ENCODE results near the gene CUL7.

The CUL7 gene

DNA sequence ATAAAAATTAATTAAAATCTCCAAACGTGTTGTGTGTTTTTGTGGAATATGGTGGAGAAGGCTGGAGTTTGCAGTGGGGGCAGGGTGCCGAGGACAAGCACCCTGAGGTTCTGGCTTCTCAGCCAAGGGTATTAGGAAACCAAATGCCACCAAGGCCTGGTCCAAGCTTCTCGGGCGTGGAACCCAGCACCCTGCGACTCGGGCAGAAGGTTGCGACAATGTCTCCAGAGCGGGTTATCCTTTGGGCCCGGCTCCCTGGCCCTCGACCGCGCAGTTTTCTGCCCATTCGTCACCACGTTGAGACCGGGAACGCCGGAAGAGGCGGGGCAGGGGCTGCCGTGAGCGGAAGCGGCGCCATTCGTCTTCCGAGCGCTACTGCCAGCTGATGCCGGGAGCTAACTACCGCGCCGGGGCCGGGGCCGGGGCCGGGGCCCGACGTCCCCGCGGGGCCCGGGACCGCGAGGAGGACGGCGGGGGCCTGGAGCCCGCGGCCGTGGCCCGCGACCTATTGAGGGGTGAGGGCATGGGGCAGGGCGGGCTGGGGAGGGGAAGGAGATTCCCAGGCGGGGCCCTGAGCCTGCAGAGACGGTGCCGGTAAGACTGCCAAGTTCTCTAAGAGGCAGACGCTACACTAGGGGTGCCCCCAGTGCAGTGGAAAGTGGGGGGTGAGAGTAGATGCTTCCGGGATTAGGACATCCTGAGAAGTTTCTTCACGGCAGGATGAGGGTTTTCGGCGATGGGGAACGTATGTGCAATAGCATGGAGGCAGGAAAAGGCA is 32.2 kb downstream of the CUL7 start, which contains the start of gene RRP36:
TSS of gene RRP36 (plus strand) at position 354 of the 778 bp plus-strand sequence. CDS start at position 386, 32 bp downstream.
- TF ChIP-seq ZNF274 (IDR thresholded peaks at IDR 0.05; ENCODE audit: low read depth, low read length) = no peak
- peak within 1 kb of the TSS; percentile 88 for H3K4me3 ChIP-seq (ENCODE audit: low read length)

GRCh38 chr6:43020847-43021246 is 32.8 kb downstream of the CUL7 start:
- TF ChIP-seq ZNF274 (IDR thresholded peaks at IDR 0.05; ENCODE audit: low read depth, low read length) = no peak
- peak overlapping the region; percentile 88; the same call in 1 of the 2 replicates for H3K4me3 ChIP-seq (ENCODE audit: low read length)

GRCh38 chr6:43020052-43020705 is 33.5 kb downstream of the CUL7 start:
- H3K4me3 ChIP-seq (ENCODE audit: low read length) = no peak overlapping the region
- TF ChIP-seq ZNF274 (IDR thresholded peaks at IDR 0.05; ENCODE audit: low read depth, low read length) = no peak

DNA sequence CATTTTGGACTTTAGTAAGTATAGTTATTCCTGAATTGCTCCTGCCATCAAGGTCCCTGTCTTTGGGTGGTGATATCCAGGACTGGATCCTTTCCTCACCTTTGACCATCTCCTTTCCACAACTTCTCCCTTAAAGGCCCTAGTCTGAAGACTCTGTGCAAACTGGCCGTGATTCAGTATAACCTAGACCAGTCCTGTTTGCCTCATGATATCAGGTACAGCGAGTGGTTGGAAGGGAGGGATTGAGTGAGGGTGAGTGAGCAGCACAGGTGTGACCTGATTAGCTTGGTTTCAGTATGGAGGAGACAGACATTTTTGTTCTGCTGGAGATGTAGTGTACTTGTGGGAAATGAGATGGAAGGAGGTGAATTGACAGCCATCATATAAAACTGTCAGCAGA is 34.5 kb downstream of the CUL7 start:
- no peak for TF ChIP-seq ZNF274 (IDR thresholded peaks at IDR 0.05; ENCODE audit: low read depth, low read length)

DNA sequence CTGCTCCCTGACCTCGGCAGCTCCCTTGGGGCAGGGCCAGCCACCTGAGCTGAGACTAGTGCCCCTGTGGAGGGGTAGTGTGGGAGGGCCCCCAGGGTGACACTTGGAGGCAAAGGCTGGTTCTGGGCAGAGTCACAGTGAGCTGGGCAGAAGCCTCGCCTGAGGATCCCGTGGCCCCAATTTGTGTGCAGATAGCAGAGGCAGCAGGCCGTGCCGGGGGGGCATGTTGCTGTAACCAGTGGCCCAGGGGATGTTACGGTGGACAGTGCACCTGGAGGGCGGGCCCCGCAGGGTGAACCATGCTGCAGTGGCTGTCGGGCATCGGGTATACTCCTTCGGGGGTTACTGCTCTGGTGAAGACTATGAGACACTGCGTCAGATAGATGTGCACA is 36.7 kb downstream of the CUL7 start:
- no peak for TF ChIP-seq ZNF274 (IDR thresholded peaks at IDR 0.05; ENCODE audit: low read depth, low read length)
- H3K4me3 ChIP-seq (ENCODE audit: low read length) = no peak overlapping the region

More for the DNA sequence above, 34.5 kb downstream of the CUL7 start:
- H3K4me3 ChIP-seq (ENCODE audit: low read length) = no peak overlapping the region

GRCh38 chr6:43016176-43016942 is 37.3 kb downstream of the CUL7 start:
- no peak for TF ChIP-seq ZNF274 (IDR thresholded peaks at IDR 0.05; ENCODE audit: low read depth, low read length)

DNA sequence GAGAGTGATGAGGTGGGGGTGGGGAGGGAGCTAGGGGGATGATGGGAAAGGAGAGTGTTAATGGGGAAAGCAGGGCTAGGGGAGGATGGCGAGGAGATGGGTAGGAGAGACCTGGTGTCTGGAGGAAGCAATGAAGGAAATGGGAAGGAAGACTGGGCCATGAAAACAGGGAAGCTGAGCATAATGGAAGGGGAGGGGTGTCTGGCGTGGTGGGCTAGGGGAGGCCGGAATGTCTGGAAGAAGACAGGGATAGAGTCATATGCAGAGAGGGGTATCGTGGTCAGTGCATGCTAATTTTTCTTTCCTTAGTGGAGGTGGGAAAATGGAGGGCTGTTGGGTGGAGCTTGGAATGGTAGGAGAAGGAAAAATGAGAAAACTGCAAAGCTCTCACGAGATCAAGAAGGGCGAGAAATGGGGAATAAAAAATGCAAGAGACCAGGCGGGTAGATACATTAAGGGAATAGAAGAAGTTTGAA is 39.2 kb downstream of the CUL7 start:
- peak overlapping the region; percentile 96 for H3K4me3 ChIP-seq (ENCODE audit: low read length)
- TF ChIP-seq ZNF274 (IDR thresholded peaks at IDR 0.05; ENCODE audit: low read depth, low read length) = no peak

More at GRCh38 chr6:43016176-43016942, 37.3 kb downstream of the CUL7 start:
- H3K4me3 ChIP-seq (ENCODE audit: low read length) = no peak overlapping the region

GRCh38 chr6:43013843-43014433 is 39.7 kb downstream of the CUL7 start, which contains the start of the genes KLHDC3 and MEA1:
Gene KLHDC3, plus strand, starts transcription at chr6:43014249. Its CDS starts 2,944 bp downstream, at chr6:43017193.
Gene MEA1, minus strand, starts transcription at chr6:43013946. Its CDS starts 133 bp downstream, at chr6:43013813.
- TF ChIP-seq ZNF274 (IDR thresholded peaks at IDR 0.05; ENCODE audit: low read depth, low read length) = no peak
- peak within 1 kb of the TSS; percentile 96 for H3K4me3 ChIP-seq (ENCODE audit: low read length)

DNA sequence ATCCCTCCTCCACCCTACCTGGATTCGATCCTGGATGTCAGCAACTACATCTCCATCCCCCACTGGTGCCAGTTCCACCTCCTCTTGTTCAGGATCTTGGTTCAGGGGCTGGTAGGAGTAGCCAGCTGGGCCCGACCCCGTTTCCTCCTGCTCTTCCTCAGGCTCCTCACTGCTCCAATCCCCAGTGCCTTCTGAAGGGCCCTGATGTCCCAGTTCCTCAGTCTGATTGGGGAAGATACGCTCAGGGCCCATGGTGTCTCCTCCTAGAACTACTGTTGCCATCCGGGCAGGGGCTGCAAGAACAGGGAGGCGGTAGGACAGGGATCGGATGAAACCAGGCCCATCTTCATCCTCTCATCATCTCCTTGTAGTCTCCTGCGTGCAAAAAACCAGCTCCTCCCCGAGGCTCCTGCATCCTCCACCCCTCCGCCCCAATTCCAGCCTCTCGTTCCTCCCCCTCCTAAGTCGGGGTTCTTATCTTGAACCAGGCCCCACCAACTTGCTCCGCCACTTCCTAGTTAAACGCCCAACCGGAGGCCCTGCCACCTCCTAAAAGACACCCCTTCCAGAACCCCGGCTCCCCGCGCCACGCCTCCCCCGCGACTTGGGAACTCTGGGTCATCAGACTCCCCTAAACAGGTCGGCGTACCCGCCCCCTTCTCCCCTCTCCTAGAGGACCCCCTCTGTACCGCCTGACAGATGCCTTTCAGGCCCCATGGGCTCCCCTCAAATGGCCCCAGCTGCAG is 40.4 kb downstream of the CUL7 start:
- peak overlapping the region; percentile 79 for H3K4me3 ChIP-seq (ENCODE audit: low read length)
- TF ChIP-seq ZNF274 (IDR thresholded peaks at IDR 0.05; ENCODE audit: low read depth, low read length) = no peak

- peak overlapping the region; percentile 79; the same call in 1 of the 2 replicates for H3K4me3 ChIP-seq (ENCODE audit: low read length)
These were observed 41.3 kb downstream of the CUL7 start for GRCh38 chr6:43012364-43012763.

DNA sequence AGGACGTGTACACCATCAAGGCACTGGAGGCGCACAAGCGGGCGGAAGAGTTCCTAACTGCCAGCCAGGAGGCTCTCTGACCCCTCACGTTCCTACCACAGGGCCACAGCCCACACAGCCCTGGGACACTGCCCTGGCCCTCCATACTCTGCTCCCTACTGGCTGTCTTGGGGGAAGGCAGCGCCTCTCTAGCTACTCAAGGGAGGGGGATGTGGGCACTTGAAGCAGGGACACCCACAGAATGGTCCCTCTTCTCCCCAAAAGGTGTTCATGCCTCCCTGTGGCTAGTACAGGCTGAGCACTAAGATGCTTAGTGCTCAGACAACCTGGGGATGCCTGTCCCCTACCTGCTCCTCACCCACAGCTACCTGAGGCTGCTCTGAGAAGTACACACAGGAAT is 42.4 kb downstream of the CUL7 start:
- no peak for TF ChIP-seq ZNF274 (IDR thresholded peaks at IDR 0.05; ENCODE audit: low read depth, low read length)
- H3K4me3 ChIP-seq (ENCODE audit: low read length) = no peak overlapping the region

More at GRCh38 chr6:43012364-43012763, 41.3 kb downstream of the CUL7 start:
- TF ChIP-seq ZNF274 (IDR thresholded peaks at IDR 0.05; ENCODE audit: low read depth, low read length) = no peak

- H3K4me3 ChIP-seq (ENCODE audit: low read length) = no peak overlapping the region
- TF ChIP-seq ZNF274 (IDR thresholded peaks at IDR 0.05; ENCODE audit: low read depth, low read length) = no peak
These were observed 44.5 kb downstream of the CUL7 start for GRCh38 chr6:43009124-43009523.

GRCh38 chr6:43007126-43007525 is 46.5 kb downstream of the CUL7 start:
- TF ChIP-seq ZNF274 (IDR thresholded peaks at IDR 0.05; ENCODE audit: low read depth, low read length) = no peak
- H3K4me3 ChIP-seq (ENCODE audit: low read length) = no peak overlapping the region

Measured in GM08714 (cell line).